Vagina (tissue), 2 donors: ENCODE measurements around the gene ZNF778. TPM values are rescaled to one million over a fixed set of nuclear protein-coding genes. Genes with fewer than 3 reads are reported as not detected.

Experiments
- DNase-seq, 2 donors: peaks; one replicate each; pipeline ENCODE4 v3.0.0-alpha.2; 2017; ENCODE audit errors: extremely low spot score in 2 of 2
- H3K27ac ChIP-seq: fragments of 200-600 bp; sonication (generic); one replicate; pipeline ENCODE4 v1.5.1; 2019
- H3K27me3 ChIP-seq: fragments of 200-600 bp; sonication (generic); one replicate; pipeline ENCODE4 v1.5.1; 2019
- H3K36me3 ChIP-seq, 2 donors: fragments of 200-600 bp; sonication (generic); one replicate each; pipeline ENCODE4 v1.5.1; 2017 to 2019
- H3K4me1 ChIP-seq: fragments of 200-600 bp; sonication (generic); one replicate; pipeline ENCODE4 v1.5.1; 2019
- H3K4me3 ChIP-seq, 2 donors: fragments of 200-600 bp; sonication (generic); 1 replicate in 1 of 2; 2 replicates in 1 of 2; pipeline ENCODE4 v1.5.1; 2016 to 2019
- H3K9me3 ChIP-seq: fragments of 200-600 bp; sonication (generic); one replicate; pipeline ENCODE4 v1.5.1; 2019
- CTCF ChIP-seq, 3 experiments: fragments of 450-650 bp in 2 of 3; fragments of 200-600 bp in 1 of 3; sonication (generic) in 1 of 3; IDR thresholded peaks; one replicate each; pipeline ENCODE4 v1.5.1; 2017 to 2019; ENCODE audit warnings: antibody characterized with exemption in 3 of 3, mild to moderate bottlenecking in 2 of 3, moderate library complexity in 2 of 3
- POLR2A ChIP-seq, 2 donors: fragments of 450-650 bp; IDR thresholded peaks; one replicate each; pipeline ENCODE4 v1.6.1; 2017; ENCODE audit warnings: antibody characterized with exemption in 2 of 2, mild to moderate bottlenecking in 2 of 2, moderate library complexity in 2 of 2
- POLR2AphosphoS5 ChIP-seq, 2 donors: sonication (generic); formaldehyde crosslinking; IDR thresholded peaks; one replicate each; pipeline ENCODE4 v1.9.0; 2017; ENCODE audit warnings: antibody characterized with exemption in 2 of 2, mild to moderate bottlenecking in 2 of 2, low read depth in 1 of 2; ENCODE audit not compliant: insufficient read depth in 1 of 2
- intact Hi-C: fragments of 100-400 bp; cut with DNase I; formaldehyde crosslinking; loops from one replicate; pipeline ENCODE4 v1.15.1; 2023
- total RNA-seq: library from RNA; depleted of rRNA; stranded (reverse); fragments of >200 nt; gene quantifications from one replicate; pipeline ENCODE4 v1.2.3, GENCODE V29; 2016

Gene ZNF778
- total RNA-seq, 1 donor from 2014 or later = 6.6 TPM

GRCh38 chr16:89230255-89230654, 12.8 kb downstream of the ZNF778 start:
- H3K27me3 ChIP-seq = no peaks in the 10 kb centered on the region
- H3K27ac ChIP-seq = no peak overlapping the region
- H3K36me3 ChIP-seq = peaks cover 0 to 59% of the 10 kb centered on the region in 2 donors
- H3K4me1 ChIP-seq = no peaks in the 10 kb centered on the region
- intact Hi-C loops = no loop called here
- no peak for DNase-seq
- no peaks in the 10 kb centered on the region for H3K9me3 ChIP-seq
- no peak overlapping the region for H3K4me3 ChIP-seq
- no peak for TF ChIP-seq CTCF (IDR thresholded peaks at IDR 0.05)
- no peak for TF ChIP-seq POLR2A (IDR thresholded peaks at IDR 0.05)
- TF ChIP-seq POLR2AphosphoS5 (IDR thresholded peaks at IDR 0.05; ENCODE audit: insufficient read depth in 1 of 2, low read depth in 1 of 2) = no peak

- TF ChIP-seq POLR2A (IDR thresholded peaks at IDR 0.05) (no peak), CTCF (IDR thresholded peaks at IDR 0.05) (no peak), POLR2AphosphoS5 (IDR thresholded peaks at IDR 0.05; ENCODE audit: insufficient read depth in 1 of 2, low read depth in 1 of 2) (no peak)
- Histone ChIP-seq H3K9me3 (no peaks in the 10 kb centered on the region), H3K4me3 (no peak overlapping the region), H3K27me3 (no peaks in the 10 kb centered on the region), H3K36me3 (peaks cover 0 to 42% of the 10 kb centered on the region in 2 donors), H3K4me1 (no peaks in the 10 kb centered on the region), H3K27ac (no peak overlapping the region)
- DNase-seq = no peak
- intact Hi-C loops = no loop called here
Observed at GRCh38 chr16:89232107-89232506, 14.6 kb downstream of the ZNF778 start.

- DNase-seq = no peak
- intact Hi-C loops = no loop called here
- Histone ChIP-seq H3K36me3 (peaks cover 0 to 31% of the 10 kb centered on the region in 2 donors), H3K4me1 (no peaks in the 10 kb centered on the region), H3K9me3 (no peaks in the 10 kb centered on the region), H3K4me3 (no peak overlapping the region), H3K27me3 (no peaks in the 10 kb centered on the region), H3K27ac (no peak overlapping the region)
- TF ChIP-seq POLR2A (IDR thresholded peaks at IDR 0.05) (no peak), POLR2AphosphoS5 (IDR thresholded peaks at IDR 0.05; ENCODE audit: insufficient read depth in 1 of 2, low read depth in 1 of 2) (no peak), CTCF (IDR thresholded peaks at IDR 0.05) (no peak)
Observed at GRCh38 chr16:89233678-89234490, 16.4 kb downstream of the ZNF778 start.

- Histone ChIP-seq H3K4me1 (peaks cover 13% of the 10 kb centered on the region), H3K27me3 (no peaks in the 10 kb centered on the region), H3K4me3 (no peak overlapping the region), H3K27ac (no peak overlapping the region), H3K9me3 (no peaks in the 10 kb centered on the region), H3K36me3 (peaks cover 0 to 8% of the 10 kb centered on the region in 2 donors)
- TF ChIP-seq POLR2AphosphoS5 (IDR thresholded peaks at IDR 0.05; ENCODE audit: insufficient read depth in 1 of 2, low read depth in 1 of 2) (no peak), POLR2A (IDR thresholded peaks at IDR 0.05) (no peak), CTCF (IDR thresholded peaks at IDR 0.05) (no peak)
- intact Hi-C loops = no loop called here
- no peak for DNase-seq
Observed at GRCh38 chr16:89237733-89238132, 20.2 kb downstream of the ZNF778 start.
